ENCODE data around the gene MAGI2.
A peak's percentile ranks its signal among the peaks of the same experiment; 100 is the strongest.

MAGI2 gene

DNA sequence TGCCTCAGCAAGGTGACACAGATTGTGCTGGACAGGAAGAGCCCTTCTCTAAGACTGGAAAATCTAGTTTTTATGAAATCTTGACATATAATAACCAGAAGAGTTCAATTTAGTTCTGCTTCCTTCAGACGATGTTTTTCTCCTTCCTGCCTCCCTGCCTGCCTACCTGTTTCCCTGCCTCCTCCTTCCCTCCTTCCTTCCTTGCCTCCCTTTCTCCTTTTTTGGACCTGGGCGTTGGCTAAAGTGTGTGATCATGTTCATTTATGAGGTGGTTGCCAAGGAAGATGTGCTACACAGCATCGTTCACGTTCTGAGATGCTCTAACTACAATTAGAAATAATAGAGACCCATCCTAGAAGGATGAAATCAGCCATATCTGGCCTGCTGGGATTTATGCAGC, 1430.3 kb downstream of the MAGI2 start:
- Histone ChIP-seq H3K4me3 (ENCODE audit: insufficient read depth in 1 of 2, low read depth in 1 of 2, low read length in 2 of 2) (no peak overlapping the region), H4K91ac (ENCODE audit: low read length) (no peak overlapping the region), H2BK15ac (ENCODE audit: low read depth, poor library complexity, severe bottlenecking) (no peak overlapping the region), H3K27ac (ENCODE audit: low read length, poor library complexity, severe bottlenecking) (no peak overlapping the region), H3K23ac (ENCODE audit: low read length in 2 of 2) (no peak overlapping the region), H4K8ac (ENCODE audit: low read length) (no peak overlapping the region), H3K9ac (ENCODE audit: low read length) (no peak overlapping the region), H3K9me3 (ENCODE audit: control insufficient read depth, low read length) (no peaks in the 10 kb centered on the region), H2BK12ac (ENCODE audit: low read length in 2 of 2) (no peak overlapping the region), H2BK120ac (ENCODE audit: low read depth, low read length) (no peak overlapping the region), H3K36me3 (ENCODE audit: control insufficient read depth in 1 of 2, insufficient read depth in 2 of 2, low read depth in 1 of 2, low read length in 2 of 2) (no peaks in the 10 kb centered on the region), H2BK5ac (ENCODE audit: low read depth, low read length, poor library complexity, severe bottlenecking) (no peak overlapping the region), H3K27me3 (ENCODE audit: control insufficient read depth in 1 of 2, insufficient read depth in 1 of 2, low read length in 2 of 2) (peaks cover 0 to 23% of the 10 kb centered on the region in 2 experiments), H3K4me1 (ENCODE audit: control insufficient read depth, insufficient read depth, low read depth, low read length) (peaks cover 6% of the 10 kb centered on the region), H3K4me2 (ENCODE audit: low read length, poor library complexity, severe bottlenecking) (no peak overlapping the region), H3K14ac (ENCODE audit: low read length in 2 of 2) (no peak overlapping the region), H3K79me1 (replicated peaks; ENCODE audit: low read length, poor library complexity, severe bottlenecking) (no peaks in the 10 kb centered on the region), H3K4ac (ENCODE audit: low read depth in 1 of 2, low read length in 2 of 2) (no peak overlapping the region), H3K18ac (ENCODE audit: low read depth in 1 of 2, low read length in 2 of 2) (no peak overlapping the region), H2AK5ac (ENCODE audit: low read length, severe bottlenecking) (no peak overlapping the region), H2AFZ (ENCODE audit: low read depth, low read length) (no peak overlapping the region)
- DNase-seq, result no peak
- WGBS, result 85% methylated on average over 3 of the region's 4 CpGs

DNA sequence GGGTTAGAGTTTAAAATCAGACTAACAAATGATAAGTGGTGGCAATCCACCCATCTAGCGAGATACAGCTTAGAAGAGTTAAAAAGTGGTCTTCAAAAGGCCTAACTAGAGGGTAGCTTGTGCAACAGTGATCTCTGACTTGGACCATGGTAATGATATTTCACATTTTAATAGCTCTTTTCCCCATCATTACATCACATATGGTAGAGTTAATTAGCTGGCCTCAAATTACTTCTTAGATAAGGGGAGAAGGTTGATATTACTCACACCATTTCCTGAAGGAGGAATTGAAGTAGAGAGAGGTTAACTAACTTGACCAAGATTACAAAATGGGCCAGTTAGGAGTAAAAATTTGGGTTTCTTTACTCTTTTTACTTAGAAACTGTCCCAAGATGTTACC, 1431.3 kb downstream of the MAGI2 start:
- DNase-seq, result no peak
- Histone ChIP-seq H3K27ac (ENCODE audit: low read length, poor library complexity, severe bottlenecking) (no peak overlapping the region), H2AK5ac (ENCODE audit: low read length, severe bottlenecking) (no peak overlapping the region), H3K23ac (ENCODE audit: low read length in 2 of 2) (no peak overlapping the region), H3K4me1 (ENCODE audit: control insufficient read depth, insufficient read depth, low read depth, low read length) (peaks cover 6% of the 10 kb centered on the region), H3K14ac (ENCODE audit: low read length in 2 of 2) (no peak overlapping the region), H3K79me1 (replicated peaks; ENCODE audit: low read length, poor library complexity, severe bottlenecking) (no peaks in the 10 kb centered on the region), H2BK5ac (ENCODE audit: low read depth, low read length, poor library complexity, severe bottlenecking) (no peak overlapping the region), H2BK120ac (ENCODE audit: low read depth, low read length) (no peak overlapping the region), H3K36me3 (ENCODE audit: control insufficient read depth in 1 of 2, insufficient read depth in 2 of 2, low read depth in 1 of 2, low read length in 2 of 2) (no peaks in the 10 kb centered on the region), H4K91ac (ENCODE audit: low read length) (no peak overlapping the region), H3K4ac (ENCODE audit: low read depth in 1 of 2, low read length in 2 of 2) (no peak overlapping the region), H2BK12ac (ENCODE audit: low read length in 2 of 2) (no peak overlapping the region), H2AFZ (ENCODE audit: low read depth, low read length) (no peak overlapping the region), H3K9ac (ENCODE audit: low read length) (no peak overlapping the region), H2BK15ac (ENCODE audit: low read depth, poor library complexity, severe bottlenecking) (no peak overlapping the region), H3K18ac (ENCODE audit: low read depth in 1 of 2, low read length in 2 of 2) (no peak overlapping the region), H3K27me3 (ENCODE audit: control insufficient read depth in 1 of 2, insufficient read depth in 1 of 2, low read length in 2 of 2) (peaks cover 0 to 23% of the 10 kb centered on the region in 2 experiments), H3K4me2 (ENCODE audit: low read length, poor library complexity, severe bottlenecking) (no peak overlapping the region), H4K8ac (ENCODE audit: low read length) (no peak overlapping the region), H3K4me3 (ENCODE audit: insufficient read depth in 1 of 2, low read depth in 1 of 2, low read length in 2 of 2) (no peak overlapping the region), H3K9me3 (ENCODE audit: control insufficient read depth, low read length) (no peaks in the 10 kb centered on the region)
- WGBS, result 100% methylated on average over 1 of the region's 1 CpG

GRCh38 chr7:78020874-78021249, 1432.6 kb downstream of the MAGI2 start:
- Histone ChIP-seq H3K23ac (ENCODE audit: low read length in 2 of 2) (no peak overlapping the region), H4K8ac (ENCODE audit: low read length) (no peak overlapping the region), H3K4me3 (ENCODE audit: insufficient read depth in 1 of 2, low read depth in 1 of 2, low read length in 2 of 2) (no peak overlapping the region), H2BK15ac (ENCODE audit: low read depth, poor library complexity, severe bottlenecking) (no peak overlapping the region), H3K14ac (ENCODE audit: low read length in 2 of 2) (no peak overlapping the region), H2AFZ (ENCODE audit: low read depth, low read length) (no peak overlapping the region), H4K91ac (ENCODE audit: low read length) (no peak overlapping the region), H3K27ac (ENCODE audit: low read length, poor library complexity, severe bottlenecking) (no peak overlapping the region), H2BK5ac (ENCODE audit: low read depth, low read length, poor library complexity, severe bottlenecking) (no peak overlapping the region), H2BK12ac (ENCODE audit: low read length in 2 of 2) (no peak overlapping the region), H3K18ac (ENCODE audit: low read depth in 1 of 2, low read length in 2 of 2) (no peak overlapping the region), H3K4me1 (ENCODE audit: control insufficient read depth, insufficient read depth, low read depth, low read length) (peaks cover 6% of the 10 kb centered on the region), H3K27me3 (ENCODE audit: control insufficient read depth in 1 of 2, insufficient read depth in 1 of 2, low read length in 2 of 2) (peaks cover 0 to 23% of the 10 kb centered on the region in 2 experiments), H3K9me3 (ENCODE audit: control insufficient read depth, low read length) (no peaks in the 10 kb centered on the region), H3K79me1 (replicated peaks; ENCODE audit: low read length, poor library complexity, severe bottlenecking) (no peaks in the 10 kb centered on the region), H2BK120ac (ENCODE audit: low read depth, low read length) (no peak overlapping the region), H2AK5ac (ENCODE audit: low read length, severe bottlenecking) (no peak overlapping the region), H3K36me3 (ENCODE audit: control insufficient read depth in 1 of 2, insufficient read depth in 2 of 2, low read depth in 1 of 2, low read length in 2 of 2) (no peaks in the 10 kb centered on the region), H3K9ac (ENCODE audit: low read length) (peak overlapping the region; percentile 84), H3K4ac (ENCODE audit: low read depth in 1 of 2, low read length in 2 of 2) (no peak overlapping the region), H3K4me2 (ENCODE audit: low read length, poor library complexity, severe bottlenecking) (no peak overlapping the region)
- DNase-seq, result no peak

DNA sequence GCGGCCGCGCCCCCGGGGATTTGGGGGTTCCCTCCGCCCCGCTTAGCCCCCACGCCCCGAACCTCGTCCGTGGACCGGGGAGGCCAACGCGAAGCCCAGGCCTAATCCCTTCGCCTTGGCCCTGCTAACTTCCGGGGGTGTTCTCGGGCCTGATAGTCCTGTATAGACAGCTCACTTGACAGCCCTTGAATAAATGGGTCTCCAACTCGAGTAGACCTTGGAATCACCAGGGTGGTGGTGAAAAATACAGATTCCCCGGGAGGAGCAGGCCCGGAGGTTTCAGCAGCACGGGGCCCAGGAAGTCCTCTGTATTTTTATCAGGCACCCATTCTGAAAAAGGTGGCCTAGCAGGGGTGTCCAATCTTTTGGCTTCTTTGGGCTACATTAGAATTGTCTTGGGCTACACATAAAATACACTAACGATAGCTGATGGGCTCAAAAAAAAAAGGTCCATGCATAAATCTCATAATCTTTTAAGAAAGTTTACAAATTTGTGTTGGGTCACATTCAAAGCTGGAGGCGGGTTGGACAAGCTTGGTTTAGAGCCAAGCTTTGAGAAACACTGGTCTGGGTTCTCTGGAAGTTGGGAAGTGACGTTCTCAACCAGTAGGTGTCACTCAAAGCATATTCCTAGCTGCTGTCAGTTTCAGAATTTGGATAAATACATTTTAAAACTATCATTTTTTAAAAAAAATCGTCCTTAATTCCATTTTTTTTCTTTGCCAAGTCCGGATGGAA, 1433.2 kb downstream of the MAGI2 start:
- no peaks in the 10 kb centered on the region for H3K36me3 ChIP-seq (ENCODE audit: control insufficient read depth in 1 of 2, insufficient read depth in 2 of 2, low read depth in 1 of 2, low read length in 2 of 2)
- H3K4me2 ChIP-seq (ENCODE audit: low read length, poor library complexity, severe bottlenecking), result peak overlapping the region; percentile 43
- no peaks in the 10 kb centered on the region for H3K9me3 ChIP-seq (ENCODE audit: control insufficient read depth, low read length)
- peak; percentile 83 for DNase-seq
- H3K14ac ChIP-seq (ENCODE audit: low read length in 2 of 2), result no peak overlapping the region
- peak overlapping the region; percentile 90 for H4K8ac ChIP-seq (ENCODE audit: low read length)
- H2BK12ac ChIP-seq (ENCODE audit: low read length in 2 of 2), result peak overlapping the region in 1 of 2 experiments; percentile 80
- H2AFZ ChIP-seq (ENCODE audit: low read depth, low read length), result no peak overlapping the region
- H4K91ac ChIP-seq (ENCODE audit: low read length), result peak overlapping the region; percentile 83
- no peak overlapping the region for H2AK5ac ChIP-seq (ENCODE audit: low read length, severe bottlenecking)
- H3K4me1 ChIP-seq (ENCODE audit: control insufficient read depth, insufficient read depth, low read depth, low read length), result peaks cover 6% of the 10 kb centered on the region
- H3K4me3 ChIP-seq (ENCODE audit: insufficient read depth in 1 of 2, low read depth in 1 of 2, low read length in 2 of 2), result peak overlapping the region in 1 of 2 experiments; percentile 64
- peak overlapping the region; percentile 84 for H3K9ac ChIP-seq (ENCODE audit: low read length)
- H2BK5ac ChIP-seq (ENCODE audit: low read depth, low read length, poor library complexity, severe bottlenecking), result no peak overlapping the region
- H3K79me1 ChIP-seq (replicated peaks; ENCODE audit: low read length, poor library complexity, severe bottlenecking), result no peaks in the 10 kb centered on the region
- H3K23ac ChIP-seq (ENCODE audit: low read length in 2 of 2), result no peak overlapping the region
- H3K27me3 ChIP-seq (ENCODE audit: control insufficient read depth in 1 of 2, insufficient read depth in 1 of 2, low read length in 2 of 2), result peaks cover 0 to 23% of the 10 kb centered on the region in 2 experiments
- H3K18ac ChIP-seq (ENCODE audit: low read depth in 1 of 2, low read length in 2 of 2), result peak overlapping the region in 1 of 2 experiments; percentile 89
- WGBS, result 15% methylated on average over 23 of the region's 25 CpGs
- no peak overlapping the region for H3K4ac ChIP-seq (ENCODE audit: low read depth in 1 of 2, low read length in 2 of 2)
- H2BK15ac ChIP-seq (ENCODE audit: low read depth, poor library complexity, severe bottlenecking), result peak overlapping the region; percentile 69
- peak overlapping the region; percentile 19 for H2BK120ac ChIP-seq (ENCODE audit: low read depth, low read length)
- no peak overlapping the region for H3K27ac ChIP-seq (ENCODE audit: low read length, poor library complexity, severe bottlenecking)
